ENCODE results near the gene HYLS1.

GRCh38 chr11:125918140-125918840 is 30.8 kb downstream of the HYLS1 start:
- TF ChIP-seq CTCF (conservative IDR thresholded peaks at IDR 0.05) (no peak; the same call in 1 of the 2 replicates), ZFX (IDR thresholded peaks at IDR 0.05) (no peak)

Measured in C4-2B (cell line).